CD14-positive monocyte (primary cell): Measurements from ENCODE around the gene SLC35D1. TPM values are rescaled to one million over a fixed set of nuclear protein-coding genes. Genes with fewer than 3 reads are reported as not detected.

ENCODE experiments used
- DNase-seq, 3 donors: peaks; one replicate each; pipeline ENCODE4 v3.0.0-alpha.2; 2011 to 2022
- H2AFZ ChIP-seq: 2 replicates; pipeline ENCODE4 v1.6.0; 2012; ENCODE audit warnings: mild to moderate bottlenecking, low read depth, low read length, inconsistent platforms; ENCODE audit not compliant: insufficient read depth, poor library complexity, severe bottlenecking
- H3K27ac ChIP-seq, 2 donors: 1 replicate in 1 of 2; 2 replicates in 1 of 2; pipeline ENCODE4 v1.5.1; 2012 to 2013; ENCODE audit warnings: low read length in 2 of 2, control low read depth in 1 of 2, inconsistent platforms in 1 of 2, low read depth in 1 of 2, mild to moderate bottlenecking in 1 of 2
- H3K27me3 ChIP-seq, 2 donors: one replicate each; pipeline versions ENCODE4 v1.6.0 to v1.6.1; 2011 to 2013; ENCODE audit warnings: low read length in 2 of 2; ENCODE audit not compliant: control insufficient read depth in 2 of 2, insufficient read depth in 2 of 2
- H3K36me3 ChIP-seq, 2 donors: replicated peaks in 1 of 2; 1 replicate in 1 of 2; 2 replicates in 1 of 2; pipeline versions ENCODE4 v1.5.1 to v1.6.1; 2012 to 2013; ENCODE audit warnings: low read length in 2 of 2, control low read depth in 1 of 2, inconsistent platforms in 1 of 2, mild to moderate bottlenecking in 1 of 2; ENCODE audit not compliant: insufficient read depth in 2 of 2, control insufficient read depth in 1 of 2
- H3K4me1 ChIP-seq, 2 donors: 1 replicate in 1 of 2; 2 replicates in 1 of 2; pipeline versions ENCODE4 v1.5.1 to v1.6.1; 2012 to 2013; ENCODE audit warnings: low read length in 2 of 2, control low read depth in 1 of 2, inconsistent platforms in 1 of 2, mild to moderate bottlenecking in 1 of 2, moderate library complexity in 1 of 2; ENCODE audit not compliant: insufficient read depth in 2 of 2, control insufficient read depth in 1 of 2
- H3K4me2 ChIP-seq: replicated peaks from 2 replicates; pipeline ENCODE3; 2012; ENCODE audit warnings: low read length, moderate library complexity, mild to moderate bottlenecking; ENCODE audit not compliant: poor library complexity, severe bottlenecking; ENCODE audit errors: extremely low read depth
- H3K4me3 ChIP-seq, 3 experiments: fragments of 200-600 bp in 1 of 3; sonication (generic) in 1 of 3; replicated peaks in 1 of 3; 1 replicate in 2 of 3; 2 replicates in 1 of 3; pipeline ENCODE4 v1.5.1; 2011 to 2013; ENCODE audit warnings: low read length in 3 of 3, mild to moderate bottlenecking in 3 of 3, control low read depth in 2 of 3, low read depth in 2 of 3, inconsistent platforms in 1 of 3, moderate library complexity in 1 of 3
- H3K79me2 ChIP-seq: 2 replicates; pipeline ENCODE4 v1.6.0; 2012; ENCODE audit warnings: mild to moderate bottlenecking, control low read depth, inconsistent platforms, low read length, moderate library complexity; ENCODE audit not compliant: insufficient read depth
- H3K9ac ChIP-seq: 2 replicates; pipeline ENCODE4 v1.6.0; 2017; ENCODE audit warnings: low read length, mild to moderate bottlenecking; ENCODE audit not compliant: insufficient read depth, poor library complexity, severe bottlenecking
- H3K9me3 ChIP-seq, 2 donors: replicated peaks in 1 of 2; 1 replicate in 1 of 2; 2 replicates in 1 of 2; pipeline versions ENCODE4 v1.5.1 to v1.6.1; 2012 to 2013; ENCODE audit warnings: low read length in 2 of 2, control low read depth in 1 of 2; ENCODE audit not compliant: control insufficient read depth in 1 of 2, insufficient read depth in 1 of 2
- H4K20me1 ChIP-seq: 2 replicates; pipeline ENCODE4 v1.6.0; 2012; ENCODE audit warnings: mild to moderate bottlenecking, low read length, control low read depth, moderate library complexity; ENCODE audit not compliant: insufficient read depth
- H3K27ac Mint-ChIP-seq, 7 donors: one replicate each; pipeline ENCODE4 v1.8.0; 2020; ENCODE audit warnings: mild to moderate bottlenecking in 7 of 7, mixed read lengths in 7 of 7, moderate library complexity in 6 of 7, inconsistent platforms in 2 of 7
- H3K27me3 Mint-ChIP-seq, 3 donors: one replicate each; pipeline ENCODE4 v1.8.0; 2021 to 2022; ENCODE audit warnings: low read depth in 3 of 3, mild to moderate bottlenecking in 3 of 3, mixed read lengths in 3 of 3, moderate library complexity in 3 of 3, inconsistent platforms in 1 of 3
- H3K36me3 Mint-ChIP-seq, 2 donors: one replicate each; pipeline ENCODE4 v1.8.0; 2020; ENCODE audit warnings: mixed read lengths in 2 of 2, inconsistent platforms in 1 of 2, mild to moderate bottlenecking in 1 of 2
- H3K4me1 Mint-ChIP-seq: one replicate; pipeline ENCODE4 v1.8.0; 2020; ENCODE audit warnings: mild to moderate bottlenecking, mixed read lengths
- H3K4me3 Mint-ChIP-seq, 2 donors: one replicate each; pipeline ENCODE4 v1.8.0; 2020; ENCODE audit warnings: mild to moderate bottlenecking in 2 of 2, mixed read lengths in 2 of 2, moderate library complexity in 1 of 2
- H3K9me3 Mint-ChIP-seq, 7 donors: one replicate each; pipeline ENCODE4 v1.8.0; 2020 to 2022; ENCODE audit warnings: mixed read lengths in 7 of 7, mild to moderate bottlenecking in 6 of 7, moderate library complexity in 6 of 7, inconsistent platforms in 2 of 7
- WGBS: methylation state at CpG from one replicate; pipeline ENCODE4 v1.1.5; 2013; ENCODE audit warnings: missing lambda C conversion rate; ENCODE audit not compliant: insufficient coverage; 5-methylcytosine and 5-hydroxymethylcytosine counted together
- intact Hi-C, 2 donors: fragments of 100-400 bp; cut with micrococcal nuclease; formaldehyde crosslinking; loops; one replicate each; pipeline versions ENCODE4 v1.15.0 to v1.15.1; 2023
- polyA plus RNA-seq, 3 donors: library from polyadenylated mRNA; depleted of rRNA in 1 of 3; unstranded in 2 of 3; stranded (reverse) in 1 of 3; fragments of 300-500 nt in 2 of 3; fragments of >200 nt in 1 of 3; fragmentation: Illumina TruSeq in 2 of 3; gene quantifications; 1 replicate in 2 of 3; 2 replicates in 1 of 3; pipeline ENCODE4 v1.2.3, GENCODE V29; 2012 to 2021
- TF ChIP-seq, protein P1 (sequence below): fragments of 200-600 bp; IDR thresholded peaks from one replicate; pipeline ENCODE4 v1.8.0; 2022; ENCODE audit warnings: antibody characterized with exemption, mild to moderate bottlenecking

The SLC35D1 gene
- polyA plus RNA-seq, 3 donors = 2.2 to 3.3 (median 2.7) TPM

DNA sequence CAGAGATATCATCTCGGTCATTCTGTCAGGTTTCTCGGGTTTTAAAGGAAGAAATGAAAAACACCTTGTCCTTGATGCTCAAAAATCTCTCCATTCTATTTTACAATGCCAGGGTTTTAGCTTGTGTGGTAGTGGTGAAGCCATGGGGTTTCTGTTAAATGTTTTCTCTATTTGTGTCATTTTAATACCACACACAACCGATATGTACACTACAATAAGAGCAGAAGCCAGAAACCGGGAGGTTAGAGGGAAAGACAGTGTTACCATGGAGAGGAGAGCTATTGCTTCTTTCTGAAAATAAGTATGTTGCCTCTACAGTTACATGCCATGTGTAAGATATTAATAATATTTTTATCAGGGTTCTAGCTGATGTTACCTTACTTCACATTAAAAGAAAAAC lies 2.8 kb downstream of the SLC35D1 start:
- H2AFZ ChIP-seq = no peak overlapping the region
- peaks cover 12 to 21% of the 10 kb centered on the region in 2 donors for H3K4me1 ChIP-seq
- Mint-ChIP-seq H3K9me3 (no peaks in the 10 kb centered on the region), H3K4me1 (peaks cover 24% of the 10 kb centered on the region), H3K27ac (no peak overlapping the region), H3K4me3 (no peak overlapping the region), H3K36me3 (peaks cover 33 to 37% of the 10 kb centered on the region in 2 donors), H3K27me3 (peaks cover 0 to 2% (median 2%) of the 10 kb centered on the region in 3 donors)
- intact Hi-C loops = no loop called here
- H3K9ac ChIP-seq = no peak overlapping the region
- no CpG with 5 or more reads among the region's 4 CpGs for WGBS
- TF ChIP-seq, protein P1, sequence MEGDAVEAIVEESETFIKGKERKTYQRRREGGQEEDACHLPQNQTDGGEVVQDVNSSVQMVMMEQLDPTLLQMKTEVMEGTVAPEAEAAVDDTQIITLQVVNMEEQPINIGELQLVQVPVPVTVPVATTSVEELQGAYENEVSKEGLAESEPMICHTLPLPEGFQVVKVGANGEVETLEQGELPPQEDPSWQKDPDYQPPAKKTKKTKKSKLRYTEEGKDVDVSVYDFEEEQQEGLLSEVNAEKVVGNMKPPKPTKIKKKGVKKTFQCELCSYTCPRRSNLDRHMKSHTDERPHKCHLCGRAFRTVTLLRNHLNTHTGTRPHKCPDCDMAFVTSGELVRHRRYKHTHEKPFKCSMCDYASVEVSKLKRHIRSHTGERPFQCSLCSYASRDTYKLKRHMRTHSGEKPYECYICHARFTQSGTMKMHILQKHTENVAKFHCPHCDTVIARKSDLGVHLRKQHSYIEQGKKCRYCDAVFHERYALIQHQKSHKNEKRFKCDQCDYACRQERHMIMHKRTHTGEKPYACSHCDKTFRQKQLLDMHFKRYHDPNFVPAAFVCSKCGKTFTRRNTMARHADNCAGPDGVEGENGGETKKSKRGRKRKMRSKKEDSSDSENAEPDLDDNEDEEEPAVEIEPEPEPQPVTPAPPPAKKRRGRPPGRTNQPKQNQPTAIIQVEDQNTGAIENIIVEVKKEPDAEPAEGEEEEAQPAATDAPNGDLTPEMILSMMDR = no peak
- H3K27me3 ChIP-seq = no peaks in the 10 kb centered on the region
- peaks cover 21 to 41% of the 10 kb centered on the region in 2 donors for H3K36me3 ChIP-seq
- no peaks in the 10 kb centered on the region for H3K79me2 ChIP-seq
- DNase-seq = no peak
- H3K9me3 ChIP-seq = no peaks in the 10 kb centered on the region
- H3K4me2 ChIP-seq = no peak overlapping the region
- H4K20me1 ChIP-seq = no peaks in the 10 kb centered on the region
- no peak overlapping the region for H3K4me3 ChIP-seq
- no peak overlapping the region for H3K27ac ChIP-seq

DNA sequence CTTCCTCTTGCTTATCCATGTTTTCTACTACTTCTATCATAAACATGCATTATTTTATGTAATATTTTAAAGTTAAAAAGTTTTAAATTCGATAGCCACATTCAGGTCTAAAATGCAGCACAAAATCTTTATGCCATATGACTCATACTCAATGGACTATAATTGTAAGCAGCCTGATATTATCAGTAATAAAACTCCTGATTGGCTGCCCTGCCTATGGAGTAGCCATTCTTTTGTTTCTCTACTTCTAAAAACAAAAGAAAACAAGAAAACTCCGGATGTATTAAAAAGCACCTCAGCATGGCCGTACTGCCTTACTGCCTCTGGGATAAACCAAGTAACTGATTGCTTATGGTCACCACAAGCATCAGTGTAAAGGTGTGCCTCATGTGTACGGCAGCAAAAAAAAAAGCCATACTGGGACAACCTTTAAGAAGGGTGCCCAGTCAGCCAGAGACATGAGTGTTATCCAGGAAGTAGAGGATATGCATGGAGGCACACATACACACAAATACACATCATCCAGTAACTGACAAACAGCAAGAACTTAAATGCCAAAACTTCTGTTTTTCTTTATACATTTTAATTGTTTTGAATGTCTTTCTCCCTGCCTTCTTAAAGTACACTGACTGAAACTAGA lies 9.2 kb downstream of the SLC35D1 start:
- TF ChIP-seq, protein P1 = no peak
- Histone ChIP-seq H3K4me3 (no peak overlapping the region), H3K9ac (no peak overlapping the region), H3K4me2 (no peak overlapping the region), H3K27me3 (no peaks in the 10 kb centered on the region), H4K20me1 (no peaks in the 10 kb centered on the region), H3K36me3 (peaks cover 54 to 93% of the 10 kb centered on the region in 2 donors), H3K4me1 (no peaks in the 10 kb centered on the region), H3K27ac (no peak overlapping the region), H2AFZ (no peak overlapping the region), H3K9me3 (no peaks in the 10 kb centered on the region), H3K79me2 (no peaks in the 10 kb centered on the region)
- no peaks in the 10 kb centered on the region for H3K4me1 Mint-ChIP-seq
- no peaks in the 10 kb centered on the region for H3K27me3 Mint-ChIP-seq
- no peaks in the 10 kb centered on the region for H3K9me3 Mint-ChIP-seq
- H3K27ac Mint-ChIP-seq = no peak overlapping the region
- H3K4me3 Mint-ChIP-seq = no peak overlapping the region
- DNase-seq = no peak
- peaks cover 61 to 73% of the 10 kb centered on the region in 2 donors for H3K36me3 Mint-ChIP-seq
- intact Hi-C loops = no loop called here
- WGBS = no CpG with 5 or more reads among the region's 4 CpGs
